ENCODE data around the gene ANKRD63. TPM values are rescaled to one million over a fixed set of nuclear protein-coding genes. Genes with fewer than 3 reads are reported as not detected.

ANKRD63 gene
- total and polyA plus RNA-seq, 8 donors, result not detected

- no peak for TF ChIP-seq CTCF (IDR thresholded peaks at IDR 0.05)
- H3K4me3 ChIP-seq, result no peak overlapping the region
- H3K36me3 ChIP-seq, result no peaks in the 10 kb centered on the region
- H3K4me1 ChIP-seq, result peaks cover 0 to 26% of the 10 kb centered on the region in 2 donors
- H3K27ac ChIP-seq, result no peak overlapping the region
- intact Hi-C loops (cut with DNase I), result no loop called here
- no peak for ATAC-seq
- DNase-seq, result no peak
- H3K9me3 ChIP-seq, result no peaks in the 10 kb centered on the region
- H3K27me3 ChIP-seq, result no peaks in the 10 kb centered on the region
Observed at GRCh38 chr15:40232625-40233070, 50.2 kb downstream of the ANKRD63 start.

Other genes with a start within 250 kb of the ANKRD63 start
- 100 to 1,000 TPM; 159 to 166 TPM for gene SRP14, start 243.9 kb downstream of the ANKRD63 start, total RNA-seq
- 100 to 1,000 TPM; 490 to 541 (median 511) TPM for gene SRP14, start 243.9 kb downstream of the ANKRD63 start, polyA plus RNA-seq (ENCODE audit: insufficient read length in 6 of 6)
- 10 to 100 TPM; 16.2 to 21.2 TPM for gene BMF, start 174.2 kb downstream of the ANKRD63 start, total RNA-seq
- 10 to 100 TPM; 50.1 to 58.6 (median 52.1) TPM for gene BMF, start 174.2 kb downstream of the ANKRD63 start, polyA plus RNA-seq (ENCODE audit: insufficient read length in 6 of 6)
- gene BUB1B, start 122.0 kb downstream of the ANKRD63 start, total RNA-seq, result 1 to 10 TPM; 4.6 to 8.6 TPM
- gene BUB1B, start 122.0 kb downstream of the ANKRD63 start, polyA plus RNA-seq (ENCODE audit: insufficient read length in 6 of 6), result 10 to 100 TPM; 21.0 to 54.5 (median 32.4) TPM
- 10 to 100 TPM in 1 of 2 donors, 1 to 10 TPM in 1; 9.0 to 14.6 TPM for gene PAK6, start 44.0 kb downstream of the ANKRD63 start, total RNA-seq
- 1 to 10 TPM; 5.3 to 8.3 (median 7.6) TPM for gene PAK6, start 44.0 kb downstream of the ANKRD63 start, polyA plus RNA-seq (ENCODE audit: insufficient read length in 6 of 6)
- gene PLCB2, start 24.9 kb upstream of the ANKRD63 start, total RNA-seq, result 10 to 100 TPM; 30.8 to 86.4 TPM
- gene PLCB2, start 24.9 kb upstream of the ANKRD63 start, polyA plus RNA-seq (ENCODE audit: insufficient read length in 6 of 6), result 10 to 100 TPM; 13.5 to 19.6 (median 14.6) TPM
- 10 to 100 TPM; 27.1 to 37.1 TPM for gene INAFM2, start 40.6 kb upstream of the ANKRD63 start, total RNA-seq
- 10 to 100 TPM; 20.5 to 31.1 (median 22.7) TPM for gene INAFM2, start 40.6 kb upstream of the ANKRD63 start, polyA plus RNA-seq (ENCODE audit: insufficient read length in 6 of 6)
- gene CCDC9B, start 57.9 kb upstream of the ANKRD63 start, total RNA-seq, result 10 to 100 TPM; 31.7 to 65.4 TPM
- gene CCDC9B, start 57.9 kb upstream of the ANKRD63 start, polyA plus RNA-seq (ENCODE audit: insufficient read length in 6 of 6), result 10 to 100 TPM in 1 of 6 donors, 1 to 10 TPM in 5; 4.5 to 10.7 (median 7.5) TPM
- not detected for gene PHGR1, start 68.0 kb upstream of the ANKRD63 start, total RNA-seq
- not detected for gene PHGR1, start 68.0 kb upstream of the ANKRD63 start, polyA plus RNA-seq (ENCODE audit: insufficient read length in 6 of 6)
- 1 to 10 TPM in 1 of 2 donors, under 1 TPM in 1; 0.65 to 2.5 TPM for gene DISP2, start 75.2 kb upstream of the ANKRD63 start, total RNA-seq
- 1 to 10 TPM in 5 of 6 donors, under 1 TPM in 1; 0.61 to 3.1 (median 1.6) TPM for gene DISP2, start 75.2 kb upstream of the ANKRD63 start, polyA plus RNA-seq (ENCODE audit: insufficient read length in 6 of 6)
- gene KNSTRN, start 99.7 kb upstream of the ANKRD63 start, total RNA-seq, result 10 to 100 TPM; 14.2 to 32.2 TPM
- gene KNSTRN, start 99.7 kb upstream of the ANKRD63 start, polyA plus RNA-seq (ENCODE audit: insufficient read length in 6 of 6), result 10 to 100 TPM; 25.2 to 46.2 (median 31.8) TPM
- 100 to 1,000 TPM in 1 of 2 donors, 10 to 100 TPM in 1; 61.9 to 104 TPM for gene IVD, start 122.7 kb upstream of the ANKRD63 start, total RNA-seq
- gene IVD, start 122.7 kb upstream of the ANKRD63 start, polyA plus RNA-seq (ENCODE audit: insufficient read length in 6 of 6), result 100 to 1,000 TPM in 5 of 6 donors, 10 to 100 TPM in 1; 87.4 to 132 (median 117) TPM
- 10 to 100 TPM; 23.7 to 27.2 TPM for gene BAHD1, start 157.9 kb upstream of the ANKRD63 start, total RNA-seq
- gene BAHD1, start 157.9 kb upstream of the ANKRD63 start, polyA plus RNA-seq (ENCODE audit: insufficient read length in 6 of 6), result 10 to 100 TPM; 11.4 to 18.0 (median 14.8) TPM
- gene CHST14, start 187.9 kb upstream of the ANKRD63 start, total RNA-seq, result 10 to 100 TPM; 15.1 to 20.2 TPM
- gene CHST14, start 187.9 kb upstream of the ANKRD63 start, polyA plus RNA-seq (ENCODE audit: insufficient read length in 6 of 6), result 10 to 100 TPM; 33.8 to 44.1 (median 39.4) TPM

All from left lung (tissue), 10 donors.